ENCODE results near the gene ZFYVE9. TPM values are rescaled to one million over a fixed set of nuclear protein-coding genes. Genes with fewer than 3 reads are reported as not detected.

ZFYVE9 gene
- total RNA-seq, 1 donor from 2014 or later = 16.5 TPM

DNA sequence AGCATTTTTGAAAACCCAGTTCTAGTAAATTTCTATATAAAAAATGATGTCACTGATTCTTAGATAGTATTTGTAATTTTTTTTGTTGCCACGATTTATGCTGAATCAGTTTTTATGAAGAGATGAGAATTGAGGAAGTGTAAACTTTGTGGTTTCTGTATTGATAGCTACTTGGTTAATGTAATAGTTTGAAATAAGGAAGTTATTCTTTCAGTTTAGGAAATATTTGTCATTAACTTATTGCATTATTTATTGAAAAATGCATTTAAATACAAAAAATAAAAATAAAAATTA is 97.8 kb downstream of the ZFYVE9 start:
- Mint-ChIP-seq H3K27ac (ENCODE audit: unreplicated experiment) (no peak overlapping the region), H3K27me3 (ENCODE audit: low read depth, unreplicated experiment) (no peaks in the 10 kb centered on the region), H3K4me3 (ENCODE audit: unreplicated experiment) (no peak overlapping the region), H3K36me3 (ENCODE audit: low read depth, unreplicated experiment) (no peaks in the 10 kb centered on the region), H3K9me3 (ENCODE audit: unreplicated experiment) (no peaks in the 10 kb centered on the region), H3K4me1 (ENCODE audit: low read depth, unreplicated experiment) (peaks cover 27% of the 10 kb centered on the region)
- no peaks in the 10 kb centered on the region for H4K20me1 ChIP-seq (ENCODE audit: insufficient read depth, low read length)
- no peak overlapping the region for H3K9ac ChIP-seq (ENCODE audit: low read length)
- H3K27ac ChIP-seq (ENCODE audit: low read depth, low read length) = no peak overlapping the region
- no peaks in the 10 kb centered on the region for H3K79me2 ChIP-seq (ENCODE audit: insufficient read depth, low read length)
- TF ChIP-seq, protein P1, sequence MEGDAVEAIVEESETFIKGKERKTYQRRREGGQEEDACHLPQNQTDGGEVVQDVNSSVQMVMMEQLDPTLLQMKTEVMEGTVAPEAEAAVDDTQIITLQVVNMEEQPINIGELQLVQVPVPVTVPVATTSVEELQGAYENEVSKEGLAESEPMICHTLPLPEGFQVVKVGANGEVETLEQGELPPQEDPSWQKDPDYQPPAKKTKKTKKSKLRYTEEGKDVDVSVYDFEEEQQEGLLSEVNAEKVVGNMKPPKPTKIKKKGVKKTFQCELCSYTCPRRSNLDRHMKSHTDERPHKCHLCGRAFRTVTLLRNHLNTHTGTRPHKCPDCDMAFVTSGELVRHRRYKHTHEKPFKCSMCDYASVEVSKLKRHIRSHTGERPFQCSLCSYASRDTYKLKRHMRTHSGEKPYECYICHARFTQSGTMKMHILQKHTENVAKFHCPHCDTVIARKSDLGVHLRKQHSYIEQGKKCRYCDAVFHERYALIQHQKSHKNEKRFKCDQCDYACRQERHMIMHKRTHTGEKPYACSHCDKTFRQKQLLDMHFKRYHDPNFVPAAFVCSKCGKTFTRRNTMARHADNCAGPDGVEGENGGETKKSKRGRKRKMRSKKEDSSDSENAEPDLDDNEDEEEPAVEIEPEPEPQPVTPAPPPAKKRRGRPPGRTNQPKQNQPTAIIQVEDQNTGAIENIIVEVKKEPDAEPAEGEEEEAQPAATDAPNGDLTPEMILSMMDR (IDR thresholded peaks at IDR 0.05; ENCODE audit: insufficient read depth, low read depth, low read length) = no peak
- TF ChIP-seq EZH2 (IDR thresholded peaks at IDR 0.05; ENCODE audit: insufficient read depth, low read length) = no peak
- DNase-seq (ENCODE audit: low read depth) = no peak
- no peaks in the 10 kb centered on the region for H3K27me3 ChIP-seq (ENCODE audit: insufficient read depth, low read length)
- peaks cover 18% of the 10 kb centered on the region for H3K4me1 ChIP-seq (ENCODE audit: insufficient read depth, low read length)
- no peak for FAIRE-seq
- H3K36me3 ChIP-seq (ENCODE audit: insufficient read depth, low read length) = no peaks in the 10 kb centered on the region
- no peak overlapping the region for H3K4me2 ChIP-seq (ENCODE audit: low read length)
- H3K9me3 ChIP-seq (ENCODE audit: insufficient read depth, low read depth, low read length) = no peaks in the 10 kb centered on the region
- no peak overlapping the region for H3K4me3 ChIP-seq (ENCODE audit: insufficient read depth, low read depth, low read length)
- no peak overlapping the region for H2AFZ ChIP-seq (ENCODE audit: low read depth, low read length)

GRCh38 chr1:52240592-52241210 is 98.8 kb downstream of the ZFYVE9 start:
- H3K36me3 Mint-ChIP-seq (ENCODE audit: low read depth, unreplicated experiment) = no peaks in the 10 kb centered on the region
- Histone ChIP-seq H3K27ac (ENCODE audit: low read depth, low read length) (no peak overlapping the region), H2AFZ (ENCODE audit: low read depth, low read length) (no peak overlapping the region), H3K4me2 (ENCODE audit: low read length) (no peak overlapping the region), H3K36me3 (ENCODE audit: insufficient read depth, low read length) (no peaks in the 10 kb centered on the region), H4K20me1 (ENCODE audit: insufficient read depth, low read length) (no peaks in the 10 kb centered on the region), H3K79me2 (ENCODE audit: insufficient read depth, low read length) (no peaks in the 10 kb centered on the region), H3K27me3 (ENCODE audit: insufficient read depth, low read length) (no peaks in the 10 kb centered on the region), H3K9me3 (ENCODE audit: insufficient read depth, low read depth, low read length) (no peaks in the 10 kb centered on the region), H3K4me3 (ENCODE audit: insufficient read depth, low read depth, low read length) (no peak overlapping the region), H3K9ac (ENCODE audit: low read length) (no peak overlapping the region), H3K4me1 (ENCODE audit: insufficient read depth, low read length) (peaks cover 18% of the 10 kb centered on the region)
- FAIRE-seq (no peak), DNase-seq (ENCODE audit: low read depth) (no peak)
- no peaks in the 10 kb centered on the region for H3K9me3 Mint-ChIP-seq (ENCODE audit: unreplicated experiment)
- H3K27me3 Mint-ChIP-seq (ENCODE audit: low read depth, unreplicated experiment) = no peaks in the 10 kb centered on the region
- peaks cover 22% of the 10 kb centered on the region for H3K4me1 Mint-ChIP-seq (ENCODE audit: low read depth, unreplicated experiment)
- H3K4me3 Mint-ChIP-seq (ENCODE audit: unreplicated experiment) = no peak overlapping the region
- TF ChIP-seq, protein P1 (IDR thresholded peaks at IDR 0.05; ENCODE audit: insufficient read depth, low read depth, low read length) = no peak
- no peak for TF ChIP-seq EZH2 (IDR thresholded peaks at IDR 0.05; ENCODE audit: insufficient read depth, low read length)
- H3K27ac Mint-ChIP-seq (ENCODE audit: unreplicated experiment) = no peak overlapping the region

- Histone ChIP-seq H3K9ac (ENCODE audit: low read length) (no peak overlapping the region), H3K4me2 (ENCODE audit: low read length) (no peak overlapping the region), H3K36me3 (ENCODE audit: insufficient read depth, low read length) (no peaks in the 10 kb centered on the region), H3K27me3 (ENCODE audit: insufficient read depth, low read length) (no peaks in the 10 kb centered on the region), H3K4me3 (ENCODE audit: insufficient read depth, low read depth, low read length) (no peak overlapping the region), H3K79me2 (ENCODE audit: insufficient read depth, low read length) (no peaks in the 10 kb centered on the region), H3K4me1 (ENCODE audit: insufficient read depth, low read length) (peaks cover 9% of the 10 kb centered on the region), H3K27ac (ENCODE audit: low read depth, low read length) (no peak overlapping the region), H3K9me3 (ENCODE audit: insufficient read depth, low read depth, low read length) (no peaks in the 10 kb centered on the region), H2AFZ (ENCODE audit: low read depth, low read length) (no peak overlapping the region), H4K20me1 (ENCODE audit: insufficient read depth, low read length) (no peaks in the 10 kb centered on the region)
- Mint-ChIP-seq H3K36me3 (ENCODE audit: low read depth, unreplicated experiment) (no peaks in the 10 kb centered on the region), H3K4me1 (ENCODE audit: low read depth, unreplicated experiment) (peaks cover 11% of the 10 kb centered on the region), H3K9me3 (ENCODE audit: unreplicated experiment) (no peaks in the 10 kb centered on the region), H3K4me3 (ENCODE audit: unreplicated experiment) (no peak overlapping the region), H3K27ac (ENCODE audit: unreplicated experiment) (no peak overlapping the region), H3K27me3 (ENCODE audit: low read depth, unreplicated experiment) (no peaks in the 10 kb centered on the region)
- DNase-seq (ENCODE audit: low read depth) (no peak), FAIRE-seq (peak; percentile 34)
- TF ChIP-seq EZH2 (IDR thresholded peaks at IDR 0.05; ENCODE audit: insufficient read depth, low read length) = no peak
- TF ChIP-seq, protein P1 (IDR thresholded peaks at IDR 0.05; ENCODE audit: insufficient read depth, low read depth, low read length) = no peak
Observed at GRCh38 chr1:52243221-52243987, 101.5 kb downstream of the ZFYVE9 start.

Data from astrocyte (in vitro differentiated cells and primary cell).